GM21447 (cell line): ENCODE data around the gene MAK.
"Not testable (repeated sequence)": the region's sequence is repeated elsewhere in the genome, so short reads cannot be mapped to it uniquely, and the experiment has no call there.

Experiments used
- ATAC-seq: cut with Tn5 transposase; IDR thresholded peaks from one replicate; pipeline ENCODE4 v1.9.1; 2021; ENCODE audit not compliant: unreplicated experiment

The MAK gene

DNA sequence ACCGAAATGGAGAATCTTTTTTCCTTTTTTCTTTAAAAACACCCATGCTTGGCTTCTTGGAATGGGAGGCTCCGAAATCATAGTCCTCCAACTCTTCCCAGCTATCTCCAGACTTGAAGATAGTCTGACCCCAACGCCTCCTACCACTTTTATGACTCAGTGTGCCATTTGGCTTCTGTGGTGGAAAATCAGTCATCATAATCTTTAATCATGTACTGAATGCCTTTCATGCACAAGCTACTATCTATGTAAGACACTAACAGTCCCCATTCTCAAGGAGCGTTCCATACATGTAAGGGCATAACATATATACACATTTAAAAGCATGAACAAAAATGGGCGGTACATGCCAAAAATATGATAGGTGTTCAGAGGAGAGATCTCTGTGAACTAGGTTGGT lies 46.7 kb downstream of the MAK start:
- ATAC-seq: no peak

GRCh38 chr6:10779076-10779475 lies 59.3 kb downstream of the MAK start:
- no peak for ATAC-seq

DNA sequence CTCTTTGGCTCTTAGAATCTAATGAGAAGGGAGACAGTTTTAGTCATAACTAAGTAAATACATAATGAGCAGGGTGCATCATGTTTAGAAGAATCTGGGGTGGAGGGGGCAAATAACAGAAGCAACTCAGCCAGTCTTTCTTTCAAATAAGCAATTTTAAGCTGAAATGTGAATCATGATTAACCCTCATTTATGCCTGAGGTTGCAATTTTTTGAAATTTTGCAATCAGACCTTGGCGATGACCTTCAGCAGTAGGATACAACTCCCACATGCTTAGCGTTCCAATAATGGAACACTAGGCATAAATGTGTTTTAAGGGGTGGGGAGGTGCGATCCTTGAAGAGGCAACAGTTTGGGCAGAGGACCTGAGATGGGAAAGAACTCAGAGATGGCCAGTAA lies 60.1 kb downstream of the MAK start:
- ATAC-seq: no peak

DNA sequence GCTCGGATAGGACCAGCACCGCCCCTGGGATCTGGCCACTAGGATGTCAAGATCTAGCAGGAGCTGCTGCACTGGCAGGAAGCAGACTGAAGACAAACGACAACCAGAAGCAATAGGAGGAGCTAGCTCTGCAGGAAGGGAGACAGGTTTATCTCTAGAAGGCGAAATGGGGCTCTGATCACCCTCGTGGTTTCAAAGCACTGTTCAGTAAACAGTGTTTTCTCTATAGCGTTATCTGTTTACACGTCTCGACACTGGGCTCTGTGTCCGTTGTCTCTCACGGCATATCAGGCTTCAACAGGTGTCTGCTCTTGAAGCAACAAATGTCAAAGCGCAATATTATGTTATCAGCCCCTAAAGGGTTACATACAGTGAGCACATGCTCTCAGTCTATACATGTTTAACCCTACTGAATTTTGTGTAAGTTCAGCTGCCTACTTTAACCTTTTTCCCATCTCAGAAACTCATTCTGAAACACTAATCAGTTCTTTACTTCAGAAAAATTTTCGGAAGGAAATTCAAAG lies 66.9 kb downstream of the MAK start:
- no peak for ATAC-seq

DNA sequence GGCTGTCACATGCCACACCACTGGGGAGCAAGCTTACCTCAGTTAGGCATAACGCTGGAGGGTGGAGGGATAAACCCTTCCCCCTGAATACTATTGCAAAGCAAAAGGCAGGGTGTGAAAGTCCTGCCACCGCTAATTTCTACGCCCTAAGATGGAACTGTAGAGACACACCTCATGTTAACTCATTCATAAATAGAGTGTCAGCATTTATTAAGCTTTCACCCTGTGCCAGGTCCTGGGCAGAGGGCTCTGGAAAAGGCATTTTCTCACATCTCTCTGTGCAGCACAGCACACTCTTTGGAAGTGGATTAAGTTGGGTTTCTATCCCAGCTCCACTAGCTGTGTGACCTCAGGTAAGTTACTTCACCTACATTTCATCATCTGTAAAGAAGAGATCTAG lies 68.9 kb downstream of the MAK start:
- ATAC-seq: no peak

- ATAC-seq: no peak
Observed at GRCh38 chr6:10763006-10763405, 75.3 kb downstream of the MAK start.

GRCh38 chr6:10759884-10760329 lies 78.4 kb downstream of the MAK start:
- no peak for ATAC-seq

GRCh38 chr6:10759312-10759839 lies 79.0 kb downstream of the MAK start:
- ATAC-seq: no peak

GRCh38 chr6:10756085-10756484 lies 82.3 kb downstream of the MAK start:
- no peak for ATAC-seq

- ATAC-seq: not testable (repeated sequence)
Observed at GRCh38 chr6:10751757-10752156, 86.6 kb downstream of the MAK start.

DNA sequence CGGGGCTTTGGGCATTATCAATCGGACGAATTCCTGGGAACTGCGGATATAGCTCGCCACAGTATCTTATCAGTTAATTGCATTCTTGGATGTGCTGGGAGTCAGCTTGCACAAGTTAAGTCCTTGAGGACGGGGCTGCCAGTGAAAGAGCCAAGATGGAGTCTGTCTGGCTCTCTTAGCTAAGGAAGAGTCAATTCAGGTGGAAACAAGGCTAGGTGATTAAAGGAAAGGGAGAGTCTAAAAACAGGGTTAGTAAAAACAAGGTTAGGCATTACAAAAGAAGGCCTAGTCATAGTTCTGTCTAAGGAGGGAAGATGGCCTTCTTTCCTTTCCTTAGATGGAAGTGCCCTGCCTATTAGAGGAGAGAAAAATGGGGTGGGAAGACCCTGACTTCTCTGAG lies 87.8 kb downstream of the MAK start:
- not testable (repeated sequence) for ATAC-seq

- no peak for ATAC-seq
Observed at GRCh38 chr6:10749734-10750133, 88.6 kb downstream of the MAK start.

DNA sequence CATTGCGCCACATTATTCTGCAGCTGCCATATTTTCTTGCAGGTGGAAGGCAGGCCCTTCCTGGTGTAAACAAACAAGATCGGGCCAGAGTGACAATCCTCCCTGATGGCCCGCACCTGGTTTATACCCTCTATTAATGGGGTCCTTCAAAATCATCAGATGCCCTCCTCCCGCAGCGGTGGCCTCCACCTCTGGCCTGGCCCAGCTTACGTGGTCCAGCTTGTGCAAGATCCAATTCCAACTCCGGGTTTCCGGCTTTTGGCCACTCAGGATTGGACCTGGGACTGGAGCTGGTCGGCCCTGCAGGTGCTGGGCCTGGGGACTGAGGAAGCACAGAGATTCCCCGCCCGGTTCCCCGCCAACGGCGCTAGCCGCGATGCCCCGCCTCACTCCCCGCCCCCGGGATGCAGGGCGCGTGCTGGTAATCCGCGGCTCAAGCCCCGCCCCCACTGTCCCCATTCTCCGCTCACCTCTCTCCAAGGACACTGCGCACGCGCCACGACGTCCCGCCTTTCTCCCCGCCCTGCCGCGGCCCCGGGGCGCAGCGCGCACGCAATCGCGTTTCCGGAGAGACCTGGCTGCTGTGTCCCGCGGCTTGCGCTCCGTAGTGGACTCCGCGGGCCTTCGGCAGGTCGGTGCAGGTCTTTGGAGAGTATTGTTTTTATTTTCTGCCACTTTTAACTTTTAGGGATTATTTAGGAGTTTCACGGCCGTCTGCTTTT lies 90.9 kb downstream of the MAK start, which contains the start of gene TMEM14B:
TSS of gene TMEM14B (plus strand) at position 555 of the 722 bp plus-strand sequence. CDS start 1,441 bp downstream, outside the sequence.
- peak; percentile 95 for ATAC-seq

GRCh38 chr6:10746915-10747250 lies 91.5 kb downstream of the MAK start:
- peak; percentile 1 for ATAC-seq

DNA sequence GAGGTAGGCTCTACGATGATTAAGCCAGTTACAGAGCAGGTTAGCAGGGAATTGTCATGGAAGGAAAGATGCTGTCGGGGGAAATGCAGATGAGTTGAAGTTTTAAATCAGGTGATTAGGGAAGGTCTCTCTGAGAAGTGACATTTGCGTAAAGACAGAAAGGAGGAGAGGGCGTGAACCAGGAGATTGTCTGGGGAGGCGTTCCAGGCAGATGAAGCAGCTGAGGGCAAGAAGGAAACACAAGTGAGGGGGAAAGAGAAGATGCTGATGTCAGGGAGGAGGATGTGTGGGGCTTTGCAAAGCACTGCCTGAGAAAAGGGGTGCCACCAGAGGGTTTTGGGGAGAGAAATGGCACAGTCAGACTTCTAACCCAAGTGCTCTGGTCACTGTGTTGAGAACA lies 93.2 kb downstream of the MAK start:
- no peak for ATAC-seq

DNA sequence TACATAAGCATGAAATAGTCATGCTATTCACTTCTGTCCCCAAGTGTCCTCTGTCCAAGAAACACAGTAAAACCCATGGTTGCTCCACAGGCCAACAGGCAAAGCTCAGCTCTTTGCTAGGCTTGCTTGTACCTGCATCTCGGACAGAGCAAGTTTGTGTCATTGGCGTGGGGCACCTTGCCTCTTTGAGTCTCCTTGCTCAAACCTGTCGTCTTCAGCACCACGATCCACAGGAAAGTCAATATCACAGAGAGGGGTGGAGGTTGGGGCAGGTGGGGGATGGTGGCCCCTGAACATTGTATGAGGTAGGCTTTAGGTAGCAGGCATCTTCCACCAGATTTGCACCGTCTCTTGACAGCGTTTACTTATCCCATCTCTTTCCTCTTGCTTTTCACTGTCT lies 94.8 kb downstream of the MAK start:
- no peak for ATAC-seq

GRCh38 chr6:10742251-10742650 lies 96.1 kb downstream of the MAK start:
- no peak for ATAC-seq

DNA sequence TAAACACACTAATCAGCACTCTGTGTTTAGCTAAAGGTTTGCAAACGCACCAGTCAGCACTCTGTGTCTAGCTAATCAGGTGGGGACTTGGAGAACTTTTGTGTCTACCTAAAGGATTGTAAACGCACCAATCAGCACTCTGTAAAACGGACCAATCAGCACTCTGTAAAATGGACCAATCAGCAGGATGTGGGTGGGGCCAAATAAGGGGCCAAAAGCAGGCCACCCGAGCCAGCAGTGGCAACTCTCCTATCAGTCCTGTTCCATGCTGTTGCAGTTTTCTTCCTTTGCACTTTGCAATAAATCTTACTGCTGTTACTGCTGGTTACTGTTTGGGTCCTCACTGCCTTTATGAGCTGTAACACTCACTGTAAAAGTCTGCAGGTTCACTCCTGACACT lies 96.7 kb downstream of the MAK start:
- not testable (repeated sequence) for ATAC-seq

DNA sequence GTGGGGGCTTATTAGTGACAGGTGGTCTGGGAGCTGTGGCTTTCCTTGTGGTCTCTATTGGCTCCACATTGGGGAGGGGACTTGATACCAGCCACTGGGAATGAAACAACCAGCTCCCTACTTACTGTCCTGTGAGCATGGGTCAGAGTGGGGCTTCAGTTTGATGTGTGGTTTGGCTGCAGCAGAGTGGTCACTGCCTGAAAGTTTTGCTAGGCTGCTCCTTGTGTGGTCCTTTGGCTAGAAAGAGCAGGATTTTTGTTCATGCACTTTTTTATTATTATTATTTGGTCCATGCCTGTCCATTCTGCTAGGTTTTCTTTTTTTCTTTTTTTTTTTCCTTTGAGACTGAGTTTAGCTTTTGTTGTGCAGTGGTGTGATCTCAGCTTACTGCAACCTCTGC lies 98.3 kb downstream of the MAK start:
- no peak for ATAC-seq

GRCh38 chr6:10736731-10737130 lies 101.6 kb downstream of the MAK start:
- ATAC-seq: no peak

DNA sequence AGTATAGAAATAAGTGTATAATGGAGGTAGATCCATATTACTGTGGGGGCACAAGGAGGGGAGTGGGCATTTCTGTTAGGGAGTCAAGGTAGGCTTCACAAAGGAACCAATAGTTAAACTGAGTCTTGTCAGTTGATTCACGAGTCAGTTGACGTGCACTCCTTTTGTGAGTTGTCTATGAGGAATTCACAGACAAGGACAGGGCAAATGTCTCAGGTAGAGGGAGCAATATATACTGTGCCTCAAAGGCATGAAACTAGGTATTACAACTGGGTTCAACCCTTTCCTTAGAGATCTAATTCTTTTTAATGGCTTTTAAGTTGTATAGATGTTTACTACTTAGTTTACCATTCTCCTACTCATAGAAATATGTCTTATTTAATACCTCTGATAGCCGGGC lies 104.5 kb downstream of the MAK start:
- ATAC-seq: no peak

DNA sequence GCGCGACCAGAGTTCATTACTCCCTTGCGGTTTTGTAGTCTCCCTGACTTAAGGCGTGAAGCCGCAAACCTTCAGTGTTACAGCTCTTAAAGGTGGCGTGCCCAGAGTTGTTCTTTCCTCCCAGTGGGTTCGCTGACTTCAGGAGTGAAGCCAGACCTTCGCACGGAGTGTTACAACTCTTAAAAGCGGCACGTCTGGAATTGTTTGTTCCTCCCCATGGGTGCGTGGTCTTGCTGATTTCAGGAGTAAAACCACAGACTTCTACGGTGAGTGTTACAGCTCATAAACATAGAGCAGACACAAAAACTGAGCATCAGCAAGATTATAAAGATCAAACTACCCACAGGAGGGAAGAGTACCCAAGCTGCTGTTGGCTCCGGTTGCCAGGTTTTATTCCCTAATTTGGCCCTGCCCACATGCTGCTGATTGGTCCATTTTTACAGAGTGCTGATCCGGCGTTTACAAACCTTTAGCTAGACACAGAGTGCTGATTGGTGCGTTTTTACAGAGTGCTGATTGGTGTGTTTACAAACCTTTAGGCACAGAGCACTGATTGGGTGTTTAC lies 105.1 kb downstream of the MAK start:
- ATAC-seq: no peak
